ENCODE data around the gene FAM13C.

GRCh38 chr10:59333701-59334100, 28.6 kb downstream of the FAM13C start:
- no peak for TF ChIP-seq CTCF (IDR thresholded peaks at IDR 0.05)
- TF ChIP-seq POLR2A (IDR thresholded peaks at IDR 0.05) = no peak
